CD4-positive, alpha-beta memory T cell (primary cell): ENCODE data around the gene NUP210. TPM values are rescaled to one million over a fixed set of nuclear protein-coding genes. Genes with fewer than 3 reads are reported as not detected.
A peak's percentile ranks its signal among the peaks of the same experiment; 100 is the strongest.

Source experiments
- CTCF ChIA-PET: fragments of 350-600 bp; sonication (Branson Sonifier 250); formaldehyde crosslinking; loops from one replicate; lab custom pipeline; 2021; ENCODE audit warnings: inconsistent platforms; ENCODE audit not compliant: partially characterized antibody; lab: Charles Lee
- POLR2A ChIA-PET: fragments of 350-600 bp; sonication (Branson Sonifier 250); formaldehyde crosslinking; loops from one replicate; lab custom pipeline; 2021; ENCODE audit not compliant: partially characterized antibody; lab: Charles Lee
- DNase-seq, 5 donors: peaks; one replicate each; pipeline versions ENCODE4 v3.0.0 to v3.0.0-alpha.2; 2020 to 2022; ENCODE audit warnings: mixed read lengths in 1 of 5
- H3K27ac ChIP-seq: one replicate; pipeline ENCODE4 v1.7.0; 2013; ENCODE audit warnings: low read depth, low read length
- H3K27me3 ChIP-seq: 2 replicates; pipeline ENCODE4 v1.7.0; 2013; ENCODE audit warnings: mild to moderate bottlenecking, low read length, moderate library complexity; ENCODE audit not compliant: insufficient read depth
- H3K36me3 ChIP-seq: 2 replicates; pipeline ENCODE4 v1.7.0; 2013; ENCODE audit warnings: mild to moderate bottlenecking, low read length, moderate library complexity; ENCODE audit not compliant: insufficient read depth
- H3K4me1 ChIP-seq: 2 replicates; pipeline ENCODE4 v1.7.0; 2013; ENCODE audit warnings: mild to moderate bottlenecking, low read length, moderate library complexity; ENCODE audit not compliant: insufficient read depth
- H3K4me3 ChIP-seq, 2 donors: one replicate each; pipeline ENCODE4 v1.7.0; 2013; ENCODE audit warnings: low read length in 2 of 2, mild to moderate bottlenecking in 1 of 2
- H3K9me3 ChIP-seq, 2 donors: one replicate each; pipeline ENCODE4 v1.7.0; 2013; ENCODE audit warnings: low read length in 2 of 2, control low read depth in 1 of 2; ENCODE audit not compliant: control insufficient read depth in 1 of 2
- H3K27ac Mint-ChIP-seq, 7 donors: one replicate each; pipeline ENCODE4 v1.8.0; 2020 to 2021; ENCODE audit warnings: mixed read lengths in 7 of 7, mild to moderate bottlenecking in 6 of 7, inconsistent platforms in 3 of 7, moderate library complexity in 3 of 7
- H3K27me3 Mint-ChIP-seq, 2 donors: one replicate each; pipeline ENCODE4 v1.8.0; 2020 to 2021; ENCODE audit warnings: mixed read lengths in 2 of 2
- H3K36me3 Mint-ChIP-seq, 2 donors: one replicate each; pipeline ENCODE4 v1.8.0; 2020 to 2021; ENCODE audit warnings: mixed read lengths in 2 of 2, inconsistent platforms in 1 of 2, mild to moderate bottlenecking in 1 of 2
- H3K4me1 Mint-ChIP-seq, 4 donors: one replicate each; pipeline ENCODE4 v1.8.0; 2020 to 2021; ENCODE audit warnings: mixed read lengths in 4 of 4, mild to moderate bottlenecking in 1 of 4
- H3K4me3 Mint-ChIP-seq, 8 donors: one replicate each; pipeline ENCODE4 v1.8.0; 2020 to 2021; ENCODE audit warnings: mixed read lengths in 8 of 8, mild to moderate bottlenecking in 7 of 8, moderate library complexity in 6 of 8, inconsistent platforms in 3 of 8
- H3K9me3 Mint-ChIP-seq, 8 donors: one replicate each; pipeline ENCODE4 v1.8.0; 2020 to 2021; ENCODE audit warnings: mixed read lengths in 8 of 8, mild to moderate bottlenecking in 5 of 8, inconsistent platforms in 3 of 8, moderate library complexity in 1 of 8
- intact Hi-C: fragments of 100-400 bp; cut with micrococcal nuclease; formaldehyde crosslinking; loops from one replicate; pipeline ENCODE4 v1.15.1; 2023
- polyA plus RNA-seq, 2 donors: library from polyadenylated mRNA; unstranded; fragments of 300-500 nt; fragmentation: Illumina TruSeq; gene quantifications; one replicate each; pipeline ENCODE4 v1.2.3, GENCODE V29; 2021
- total RNA-seq, 2 experiments: library from RNA; stranded (reverse); gene quantifications; one replicate each; pipeline ENCODE4 v1.2.3, GENCODE V29; 2021

Gene NUP210
- total and polyA plus RNA-seq, 4 experiments from 2014 or later: 20.5 to 149 (median 110) TPM

DNA sequence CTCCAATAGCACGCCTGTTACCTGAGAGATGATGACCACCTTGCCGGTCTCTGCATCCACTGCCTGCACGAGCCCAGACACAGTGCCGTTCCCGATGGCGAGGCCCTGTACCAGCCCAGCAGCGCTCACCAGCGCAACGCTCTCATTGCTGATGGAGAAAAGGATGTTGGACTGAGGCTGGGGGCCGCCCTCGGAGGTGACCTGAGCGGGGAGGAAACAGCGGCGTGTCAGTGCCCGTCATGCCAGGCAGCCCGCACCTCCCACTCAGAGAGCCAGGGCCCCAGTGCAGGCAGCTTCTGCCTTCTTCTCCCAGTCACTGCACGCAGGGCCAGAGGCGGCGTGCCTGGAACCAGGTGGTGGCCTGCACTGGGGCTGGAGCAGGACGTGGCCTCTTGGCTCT, 80.3 kb downstream of the NUP210 start:
- H3K27me3 Mint-ChIP-seq: no peaks in the 10 kb centered on the region
- DNase-seq: no peak
- Histone ChIP-seq H3K27me3 (no peaks in the 10 kb centered on the region), H3K27ac (no peak overlapping the region), H3K4me1 (peaks cover 4% of the 10 kb centered on the region), H3K9me3 (no peaks in the 10 kb centered on the region), H3K36me3 (peaks cover 87% of the 10 kb centered on the region), H3K4me3 (no peak overlapping the region)
- H3K27ac Mint-ChIP-seq: peak overlapping the region in 1 of 7 donors; percentile 53
- CTCF ChIA-PET: no interaction called here
- no peaks in the 10 kb centered on the region for H3K9me3 Mint-ChIP-seq
- peaks cover 49 to 72% of the 10 kb centered on the region in 2 donors for H3K36me3 Mint-ChIP-seq
- intact Hi-C loops: no loop called here
- POLR2A ChIA-PET: no interaction called here
- H3K4me3 Mint-ChIP-seq: no peak overlapping the region
- peaks cover 0 to 18% (median 5%) of the 10 kb centered on the region in 4 donors for H3K4me1 Mint-ChIP-seq

DNA sequence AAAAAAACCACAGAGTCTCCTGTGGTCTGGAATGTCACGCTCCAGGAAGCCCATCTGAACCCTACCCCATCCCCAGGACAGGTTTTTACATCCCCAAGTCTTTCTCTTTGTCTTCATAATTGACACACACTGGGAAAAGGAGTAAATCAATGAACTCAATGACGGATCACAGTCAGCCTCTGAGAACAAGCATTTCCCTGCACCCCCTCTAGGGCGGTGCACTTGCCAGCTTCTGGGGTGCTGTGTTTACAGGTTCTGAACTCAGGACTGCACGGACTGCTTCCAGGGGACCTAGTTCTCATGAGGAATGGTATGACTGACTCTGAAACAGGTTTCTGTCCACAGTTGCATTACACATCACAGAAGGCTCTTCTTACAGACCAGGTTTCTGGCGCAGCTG, 81.1 kb downstream of the NUP210 start:
- Mint-ChIP-seq H3K27ac (peak overlapping the region in 2 of 7 donors; percentile 57 to 60), H3K9me3 (no peaks in the 10 kb centered on the region), H3K4me1 (peaks cover 2 to 12% (median 5%) of the 10 kb centered on the region in 4 donors), H3K27me3 (no peaks in the 10 kb centered on the region), H3K36me3 (peaks cover 50 to 73% of the 10 kb centered on the region in 2 donors), H3K4me3 (no peak overlapping the region)
- CTCF ChIA-PET: no interaction called here
- no peak for DNase-seq
- POLR2A ChIA-PET: interaction anchor here (0.6 kb wide), 1 partner anchor 9 kb away, joined by 3 read pairs; no protein-coding TSS in a partner anchor
- no peaks in the 10 kb centered on the region for H3K9me3 ChIP-seq
- H3K27me3 ChIP-seq: no peaks in the 10 kb centered on the region
- intact Hi-C loops: no loop called here
- no peak overlapping the region for H3K27ac ChIP-seq
- H3K36me3 ChIP-seq: peaks cover 94% of the 10 kb centered on the region
- H3K4me1 ChIP-seq: peaks cover 4% of the 10 kb centered on the region
- H3K4me3 ChIP-seq: no peak overlapping the region

DNA sequence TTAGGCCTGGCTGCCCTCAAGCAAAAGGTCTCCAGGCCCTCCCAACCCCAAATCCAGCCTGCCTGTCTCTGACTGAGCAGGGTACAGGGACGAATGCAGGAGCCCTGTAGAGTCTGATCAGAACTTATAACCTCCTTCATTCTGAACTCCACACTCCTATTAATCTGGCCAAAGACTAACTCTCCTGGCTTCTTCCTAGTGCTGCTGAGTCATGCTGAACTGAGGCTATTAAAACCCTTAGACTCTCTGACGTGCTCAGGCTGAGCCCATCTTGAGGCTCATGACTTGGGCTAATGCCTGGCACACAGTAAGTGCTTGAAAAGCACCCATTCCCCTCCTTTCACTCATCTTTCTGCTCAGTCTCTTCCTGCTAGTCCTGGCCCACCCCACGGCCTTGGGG, 81.9 kb downstream of the NUP210 start:
- no peak overlapping the region for H3K4me3 ChIP-seq
- no peaks in the 10 kb centered on the region for H3K9me3 ChIP-seq
- ChIA-PET CTCF (no interaction called here), POLR2A (interaction anchor here (0.6 kb wide), 1 partner anchor 10 kb away, joined by 3 read pairs; no protein-coding TSS in a partner anchor)
- Mint-ChIP-seq H3K4me1 (peaks cover 2 to 11% (median 5%) of the 10 kb centered on the region in 4 donors), H3K9me3 (no peaks in the 10 kb centered on the region), H3K4me3 (peak overlapping the region in 1 of 8 donors; percentile 50), H3K27me3 (no peaks in the 10 kb centered on the region), H3K27ac (peak overlapping the region in 5 of 7 donors; percentile 16 to 84 (median 53)), H3K36me3 (peaks cover 53 to 77% of the 10 kb centered on the region in 2 donors)
- H3K4me1 ChIP-seq: peaks cover 4% of the 10 kb centered on the region
- peaks cover 99% of the 10 kb centered on the region for H3K36me3 ChIP-seq
- no peak overlapping the region for H3K27ac ChIP-seq
- DNase-seq: no peak
- H3K27me3 ChIP-seq: no peaks in the 10 kb centered on the region
- intact Hi-C loops: no loop called here

DNA sequence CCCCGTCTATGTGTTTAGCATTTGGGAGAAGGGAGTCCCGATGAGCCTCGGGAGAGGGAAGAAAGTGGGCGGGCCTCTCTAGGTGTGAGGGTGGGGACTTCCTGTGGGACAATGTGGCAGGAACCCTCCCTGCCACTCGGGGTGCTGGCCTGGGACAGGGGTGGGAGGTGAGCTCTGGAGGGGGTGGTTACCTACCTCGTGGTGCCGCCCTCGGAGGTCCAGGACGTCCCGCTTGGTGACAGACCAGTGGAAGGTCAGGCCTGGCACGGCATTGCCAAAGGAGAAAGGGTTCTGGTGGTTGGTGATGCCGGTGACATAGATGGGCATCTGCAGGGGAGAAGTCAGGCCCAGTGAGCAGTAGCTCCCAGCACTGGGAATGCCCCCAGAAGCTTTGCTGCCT, 83.5 kb downstream of the NUP210 start:
- Histone ChIP-seq H3K4me1 (peaks cover 4% of the 10 kb centered on the region), H3K9me3 (no peaks in the 10 kb centered on the region), H3K36me3 (peaks cover 99% of the 10 kb centered on the region), H3K27ac (no peak overlapping the region), H3K4me3 (no peak overlapping the region), H3K27me3 (no peaks in the 10 kb centered on the region)
- H3K4me1 Mint-ChIP-seq: peaks cover 2 to 11% (median 6%) of the 10 kb centered on the region in 4 donors
- no peaks in the 10 kb centered on the region for H3K27me3 Mint-ChIP-seq
- peak overlapping the region in 5 of 7 donors; percentile 29 to 83 (median 75) for H3K27ac Mint-ChIP-seq
- no peak overlapping the region for H3K4me3 Mint-ChIP-seq
- intact Hi-C loops: no loop called here
- H3K36me3 Mint-ChIP-seq: peaks cover 53 to 80% of the 10 kb centered on the region in 2 donors
- DNase-seq: no peak
- CTCF ChIA-PET: interaction anchor here (0.5 kb wide), 1 partner anchor 119 kb away, joined by 4 read pairs; no protein-coding TSS in a partner anchor
- POLR2A ChIA-PET: interaction anchor here (1.2 kb wide), 1 partner anchor 10 kb away, joined by 3 read pairs; no protein-coding TSS in a partner anchor
- H3K9me3 Mint-ChIP-seq: no peaks in the 10 kb centered on the region

DNA sequence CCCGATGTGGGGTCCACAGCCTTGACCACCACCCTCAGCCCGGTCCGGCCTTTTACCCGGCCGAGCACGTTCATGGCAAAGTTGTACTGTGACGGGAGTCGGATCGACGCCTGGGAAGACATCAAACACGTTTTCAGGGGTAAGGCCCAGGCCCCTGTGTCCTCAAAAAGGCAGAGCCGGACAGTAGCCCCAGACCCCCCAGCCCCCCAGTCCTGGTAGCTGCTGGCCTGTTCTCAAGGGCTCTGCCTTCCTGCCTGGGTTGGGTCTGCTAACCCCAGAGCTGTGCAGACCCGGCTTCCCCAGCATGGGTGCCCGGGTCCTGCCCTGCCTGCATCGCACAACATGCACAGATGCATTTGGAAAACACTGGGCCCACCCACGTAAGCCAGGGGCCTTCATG, 84.6 kb downstream of the NUP210 start:
- H3K27ac Mint-ChIP-seq: peak overlapping the region in 2 of 7 donors; percentile 36 to 87
- H3K4me1 Mint-ChIP-seq: peaks cover 3 to 11% (median 6%) of the 10 kb centered on the region in 4 donors
- Histone ChIP-seq H3K4me3 (no peak overlapping the region), H3K9me3 (no peaks in the 10 kb centered on the region), H3K36me3 (peaks cover 98% of the 10 kb centered on the region), H3K27ac (no peak overlapping the region), H3K27me3 (no peaks in the 10 kb centered on the region), H3K4me1 (peaks cover 4% of the 10 kb centered on the region)
- DNase-seq: no peak
- H3K4me3 Mint-ChIP-seq: no peak overlapping the region
- H3K9me3 Mint-ChIP-seq: no peaks in the 10 kb centered on the region
- CTCF ChIA-PET: no interaction called here
- H3K36me3 Mint-ChIP-seq: peaks cover 52 to 84% of the 10 kb centered on the region in 2 donors
- POLR2A ChIA-PET: interaction anchor here (1.7 kb wide), 1 partner anchor 10 kb away, joined by 8 read pairs; no protein-coding TSS in a partner anchor
- no peaks in the 10 kb centered on the region for H3K27me3 Mint-ChIP-seq
- intact Hi-C loops: no loop called here

DNA sequence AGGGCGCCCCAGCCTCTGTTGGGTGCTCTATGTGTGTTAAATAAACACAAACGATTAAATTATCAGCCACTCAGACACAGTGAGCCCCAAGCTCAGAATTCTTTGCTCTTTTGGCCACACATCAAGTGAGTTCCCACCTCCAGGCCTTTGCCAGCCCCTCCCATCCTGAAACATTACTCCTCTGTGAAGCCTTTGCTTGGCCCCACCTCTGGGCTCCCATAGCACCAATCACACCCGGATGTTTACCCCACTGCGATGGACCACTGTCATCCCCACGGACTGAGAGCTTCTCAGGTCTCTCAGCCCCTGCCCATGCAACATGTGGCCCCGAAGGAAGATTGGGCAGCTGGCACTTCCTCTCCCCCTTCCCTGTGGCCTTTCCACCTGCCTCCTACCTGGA, 85.1 kb downstream of the NUP210 start:
- no peak overlapping the region for H3K27ac ChIP-seq
- H3K4me3 ChIP-seq: no peak overlapping the region
- H3K4me1 ChIP-seq: peaks cover 4% of the 10 kb centered on the region
- peaks cover 53 to 86% of the 10 kb centered on the region in 2 donors for H3K36me3 Mint-ChIP-seq
- no peaks in the 10 kb centered on the region for H3K9me3 ChIP-seq
- H3K27me3 ChIP-seq: no peaks in the 10 kb centered on the region
- POLR2A ChIA-PET: interaction anchor here (1.7 kb wide), 1 partner anchor 11 kb away, joined by 8 read pairs; no protein-coding TSS in a partner anchor
- DNase-seq: no peak
- no peaks in the 10 kb centered on the region for H3K9me3 Mint-ChIP-seq
- peak overlapping the region in 4 of 7 donors; percentile 10 to 87 (median 61) for H3K27ac Mint-ChIP-seq
- peak overlapping the region in 1 of 8 donors; percentile 40 for H3K4me3 Mint-ChIP-seq
- no peaks in the 10 kb centered on the region for H3K27me3 Mint-ChIP-seq
- H3K4me1 Mint-ChIP-seq: peaks cover 3 to 11% (median 6%) of the 10 kb centered on the region in 4 donors
- CTCF ChIA-PET: interaction anchor here (1.7 to 2.7 kb wide), 2 partner anchors 8 to 13 kb away, joined by 3 to 8 read pairs; no protein-coding TSS in a partner anchor
- H3K36me3 ChIP-seq: peaks cover 98% of the 10 kb centered on the region
- intact Hi-C loops: no loop called here

DNA sequence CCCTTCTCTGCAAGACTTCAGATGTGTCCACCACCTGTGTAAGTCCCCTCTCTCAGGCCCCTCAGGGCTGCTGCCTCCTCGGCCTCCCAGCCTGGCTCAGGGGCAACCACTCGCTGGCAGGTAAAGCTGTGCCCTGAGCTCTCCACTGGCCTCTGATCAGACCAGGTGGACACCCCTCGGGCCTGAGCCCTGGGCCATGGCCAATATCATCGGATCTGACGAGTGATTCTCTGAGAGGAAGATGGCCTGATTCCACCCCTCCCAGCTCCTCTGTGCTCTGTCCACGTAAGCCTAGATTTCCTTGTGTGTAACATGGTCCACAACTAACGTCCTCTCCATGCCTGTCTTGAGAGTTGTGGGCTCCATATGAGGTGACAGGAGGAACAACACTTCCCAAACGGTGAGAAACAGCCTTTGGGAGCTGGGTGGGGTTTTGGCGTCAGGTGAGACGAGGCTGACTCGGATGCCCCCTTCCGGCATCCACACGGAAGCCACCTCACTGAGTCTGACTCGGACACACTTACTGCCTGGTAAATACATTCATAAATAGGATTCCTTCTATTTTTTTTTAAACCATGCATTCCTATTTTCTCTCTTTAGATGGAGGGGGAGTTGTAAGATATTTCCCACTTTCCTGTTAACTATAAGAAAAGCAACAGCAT, 86.8 kb downstream of the NUP210 start:
- H3K4me3 ChIP-seq: no peak overlapping the region
- H3K9me3 ChIP-seq: no peaks in the 10 kb centered on the region
- DNase-seq: peak in 1 of 5 donors; percentile 27
- no peaks in the 10 kb centered on the region for H3K27me3 ChIP-seq
- H3K9me3 Mint-ChIP-seq: no peaks in the 10 kb centered on the region
- intact Hi-C loops: no loop called here
- H3K36me3 ChIP-seq: peaks cover 98% of the 10 kb centered on the region
- no peak overlapping the region for H3K4me3 Mint-ChIP-seq
- POLR2A ChIA-PET: no interaction called here
- no peaks in the 10 kb centered on the region for H3K27me3 Mint-ChIP-seq
- CTCF ChIA-PET: interaction anchor here (1.4 to 3.0 kb wide), 5 partner anchors 10 to 241 kb away, joined by 3 to 15 read pairs (median 5); no protein-coding TSS in a partner anchor
- no peak overlapping the region for H3K27ac ChIP-seq
- peaks cover 62 to 84% of the 10 kb centered on the region in 2 donors for H3K36me3 Mint-ChIP-seq
- peak overlapping the region in 6 of 7 donors; percentile 15 to 73 (median 42) for H3K27ac Mint-ChIP-seq
- peaks cover 4% of the 10 kb centered on the region for H3K4me1 ChIP-seq
- peaks cover 3 to 11% (median 6%) of the 10 kb centered on the region in 4 donors for H3K4me1 Mint-ChIP-seq
